NB4 (cell line): ENCODE data around the gene ZSWIM6.

Source experiments
- MAX ChIP-seq: IDR thresholded peaks from 2 replicates; pipeline ENCODE4 v1.6.1; 2011; ENCODE audit warnings: low read depth, low read length
- MYC ChIP-seq: IDR thresholded peaks from 2 replicates; pipeline ENCODE4 v1.6.1; 2011; ENCODE audit warnings: low read depth, low read length
- POLR2A ChIP-seq: IDR thresholded peaks from 2 replicates; pipeline ENCODE4 v1.6.1; 2011; ENCODE audit warnings: mild to moderate bottlenecking; ENCODE audit not compliant: insufficient read length; ENCODE audit errors: extremely low read depth
- TF ChIP-seq, protein P1 (sequence below): IDR thresholded peaks from one replicate; pipeline ENCODE4 v1.5.1; 2012; ENCODE audit warnings: low read depth, low read length

DNA sequence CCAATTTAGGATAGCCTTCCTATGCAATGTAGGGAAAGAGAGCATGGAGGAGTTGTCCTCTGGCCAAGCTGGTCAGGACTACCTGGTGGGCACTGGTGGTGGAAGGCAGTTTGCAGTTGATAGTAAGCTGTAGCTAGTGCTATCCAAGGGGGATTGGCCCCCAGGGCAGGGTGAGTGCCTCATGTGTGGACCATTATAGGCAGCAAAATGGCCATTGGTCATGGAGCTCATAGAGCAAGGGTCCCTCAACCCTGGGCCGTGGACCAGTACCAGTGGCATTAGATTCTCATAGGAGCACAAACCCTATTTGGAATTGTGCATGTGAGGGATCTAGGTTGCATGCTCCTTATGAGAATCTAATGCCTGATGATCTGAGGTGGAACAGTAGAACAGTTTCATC, 139.3 kb downstream of the ZSWIM6 start:
- TF ChIP-seq, protein P1, sequence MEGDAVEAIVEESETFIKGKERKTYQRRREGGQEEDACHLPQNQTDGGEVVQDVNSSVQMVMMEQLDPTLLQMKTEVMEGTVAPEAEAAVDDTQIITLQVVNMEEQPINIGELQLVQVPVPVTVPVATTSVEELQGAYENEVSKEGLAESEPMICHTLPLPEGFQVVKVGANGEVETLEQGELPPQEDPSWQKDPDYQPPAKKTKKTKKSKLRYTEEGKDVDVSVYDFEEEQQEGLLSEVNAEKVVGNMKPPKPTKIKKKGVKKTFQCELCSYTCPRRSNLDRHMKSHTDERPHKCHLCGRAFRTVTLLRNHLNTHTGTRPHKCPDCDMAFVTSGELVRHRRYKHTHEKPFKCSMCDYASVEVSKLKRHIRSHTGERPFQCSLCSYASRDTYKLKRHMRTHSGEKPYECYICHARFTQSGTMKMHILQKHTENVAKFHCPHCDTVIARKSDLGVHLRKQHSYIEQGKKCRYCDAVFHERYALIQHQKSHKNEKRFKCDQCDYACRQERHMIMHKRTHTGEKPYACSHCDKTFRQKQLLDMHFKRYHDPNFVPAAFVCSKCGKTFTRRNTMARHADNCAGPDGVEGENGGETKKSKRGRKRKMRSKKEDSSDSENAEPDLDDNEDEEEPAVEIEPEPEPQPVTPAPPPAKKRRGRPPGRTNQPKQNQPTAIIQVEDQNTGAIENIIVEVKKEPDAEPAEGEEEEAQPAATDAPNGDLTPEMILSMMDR, result no peak
- no peak for TF ChIP-seq POLR2A
- TF ChIP-seq MAX, result no peak
- TF ChIP-seq MYC, result no peak
